Endothelial cell of umbilical vein (primary cell): ENCODE data around the gene AKAP13. TPM values are rescaled to one million over a fixed set of nuclear protein-coding genes. Genes with fewer than 3 reads are reported as not detected.

Experiments
- BruUV-seq: library from RNA; stranded (reverse); fragments of 400-500 nt; replicated peaks from 2 replicates; lab custom pipeline; 2021; lab: Mats Ljungman, UMichigan
- CTCF ChIA-PET: fragments of 300-600, 350-600 bp; sonication (Branson Sonifier 250); formaldehyde crosslinking; loops from one replicate; lab custom pipeline; 2021; ENCODE audit warnings: antibody characterized with exemption, inconsistent platforms; lab: Charles Lee
- POLR2A ChIA-PET: fragments of 300-600, 350-600 bp; sonication (Branson Sonifier 250); formaldehyde crosslinking; loops from one replicate; lab custom pipeline; 2021; ENCODE audit warnings: antibody characterized with exemption, inconsistent platforms; lab: Charles Lee
- DNase-seq: peaks from one replicate; pipeline ENCODE4 v3.0.0-alpha.2; 2011; ENCODE audit warnings: low read depth, low spot score
- FAIRE-seq: peaks from 2 replicates; lab custom pipeline; 2011; peaks lifted over from hg19 to GRCh38; lab: Jason Lieb, UNC
- H2AFZ ChIP-seq: 2 replicates; pipeline ENCODE4 v1.6.0; 2012; ENCODE audit warnings: low read depth, low read length, control low read depth, inconsistent platforms
- H3K27ac ChIP-seq: 2 replicates; pipeline ENCODE4 v1.5.1; 2011; ENCODE audit warnings: low read depth, mild to moderate bottlenecking, control low read depth, low read length, moderate library complexity; ENCODE audit not compliant: insufficient read depth
- H3K27me3 ChIP-seq, 2 experiments: 2 replicates each; pipeline versions ENCODE4 v1.6.0 to v1.6.1; 2011; ENCODE audit warnings: low read length in 2 of 2, mixed read lengths in 1 of 2; ENCODE audit not compliant: control insufficient read depth in 2 of 2, insufficient read depth in 2 of 2
- H3K36me3 ChIP-seq, 2 experiments: 2 replicates in 1 of 2; 3 replicates in 1 of 2; pipeline ENCODE4 v1.5.1; 2011; ENCODE audit warnings: low read length in 2 of 2, mild to moderate bottlenecking in 1 of 2, moderate library complexity in 1 of 2; ENCODE audit not compliant: control insufficient read depth in 2 of 2, insufficient read depth in 2 of 2; ENCODE audit errors: extremely low read depth in 1 of 2
- H3K4me1 ChIP-seq: 3 replicates; pipeline ENCODE4 v1.5.1; 2011; ENCODE audit warnings: mild to moderate bottlenecking, low read length; ENCODE audit not compliant: control insufficient read depth, insufficient read depth; ENCODE audit errors: extremely low read depth
- H3K4me2 ChIP-seq: 2 replicates; pipeline ENCODE4 v1.6.1; 2011; ENCODE audit warnings: low read length, control low read depth, mixed read lengths; ENCODE audit not compliant: insufficient read depth
- H3K4me3 ChIP-seq, 3 experiments: fragments of 200-600 bp in 1 of 3; sonication (generic), shearing (Covaris generic) in 1 of 3; replicated peaks in 1 of 3; 2 replicates each; pipeline ENCODE4 v1.5.1; 2011 to 2016; ENCODE audit warnings: control low read depth in 3 of 3, low read length in 3 of 3, mild to moderate bottlenecking in 2 of 3, inconsistent platforms in 1 of 3, low read depth in 1 of 3, moderate library complexity in 1 of 3; ENCODE audit not compliant: insufficient read depth in 1 of 3
- H3K79me2 ChIP-seq: 2 replicates; pipeline ENCODE4 v1.6.0; 2012; ENCODE audit warnings: low read length, inconsistent platforms; ENCODE audit not compliant: control insufficient read depth, insufficient read depth
- H3K9ac ChIP-seq: replicated peaks from 2 replicates; pipeline ENCODE3; 2011; ENCODE audit warnings: low read length, control low read depth; ENCODE audit not compliant: insufficient read depth; ENCODE audit errors: extremely low read depth
- H3K9me1 ChIP-seq: replicated peaks from 3 replicates; pipeline ENCODE4 v1.6.0; 2011; ENCODE audit warnings: mild to moderate bottlenecking, low read length; ENCODE audit not compliant: control insufficient read depth, insufficient read depth; ENCODE audit errors: extremely low read depth
- H3K9me3 ChIP-seq: replicated peaks from 2 replicates; pipeline ENCODE4 v1.5.1; 2012; ENCODE audit warnings: low read length, inconsistent platforms; ENCODE audit not compliant: control insufficient read depth, insufficient read depth
- H4K20me1 ChIP-seq: replicated peaks from 2 replicates; pipeline ENCODE3; 2011; ENCODE audit warnings: mild to moderate bottlenecking, low read length; ENCODE audit not compliant: control insufficient read depth, insufficient read depth; ENCODE audit errors: extremely low read depth
- CTCF ChIP-seq, 2 donors: IDR thresholded peaks; 1 replicate in 1 of 2; 2 replicates in 1 of 2; pipeline ENCODE4 v1.5.1; 2011; ENCODE audit warnings: low read length in 2 of 2, mild to moderate bottlenecking in 2 of 2, moderate library complexity in 2 of 2, control low read depth in 1 of 2, inconsistent platforms in 1 of 2, low read depth in 1 of 2; ENCODE audit not compliant: insufficient read depth in 1 of 2; ENCODE audit errors: extremely low read depth in 1 of 2
- POLR2A ChIP-seq: IDR thresholded peaks from 2 replicates; pipeline ENCODE4 v1.6.1; 2012; ENCODE audit warnings: low read depth, mild to moderate bottlenecking, control low read depth, low read length
- dilution Hi-C: fragments of 300-500 bp; cut with MboI; formaldehyde crosslinking; loops from one replicate; pipeline ENCODE4 v1.15.0; 2019; ENCODE audit warnings: low sequenced_read_pairs; ENCODE audit not compliant: extremely low pct_ligation_motif_present
- intact Hi-C: fragments of 100-400 bp; cut with micrococcal nuclease; formaldehyde crosslinking; loops from one replicate; pipeline ENCODE4 v1.10.0; 2022
- polyA plus RNA-seq, 4 experiments: library from polyadenylated mRNA; depleted of rRNA in 3 of 4; stranded (reverse) in 3 of 4; unstranded in 1 of 4; fragments of >200 nt; gene quantifications; 2 replicates each; pipeline versions ENCODE4 v1.2.1 to v1.2.3, GENCODE V29; 2011 to 2012; ENCODE audit warnings: missing spikeins in 1 of 4
- total RNA-seq: library from RNA; stranded (reverse); gene quantifications from 2 replicates; pipeline ENCODE4 v1.2.3, GENCODE V29; 2021

AKAP13 gene
- total and polyA plus RNA-seq, 2 donors (not counting 3 experiments of a cell fraction or from before 2014, with no cell fraction given), result 22.8 to 87.8 TPM

DNA sequence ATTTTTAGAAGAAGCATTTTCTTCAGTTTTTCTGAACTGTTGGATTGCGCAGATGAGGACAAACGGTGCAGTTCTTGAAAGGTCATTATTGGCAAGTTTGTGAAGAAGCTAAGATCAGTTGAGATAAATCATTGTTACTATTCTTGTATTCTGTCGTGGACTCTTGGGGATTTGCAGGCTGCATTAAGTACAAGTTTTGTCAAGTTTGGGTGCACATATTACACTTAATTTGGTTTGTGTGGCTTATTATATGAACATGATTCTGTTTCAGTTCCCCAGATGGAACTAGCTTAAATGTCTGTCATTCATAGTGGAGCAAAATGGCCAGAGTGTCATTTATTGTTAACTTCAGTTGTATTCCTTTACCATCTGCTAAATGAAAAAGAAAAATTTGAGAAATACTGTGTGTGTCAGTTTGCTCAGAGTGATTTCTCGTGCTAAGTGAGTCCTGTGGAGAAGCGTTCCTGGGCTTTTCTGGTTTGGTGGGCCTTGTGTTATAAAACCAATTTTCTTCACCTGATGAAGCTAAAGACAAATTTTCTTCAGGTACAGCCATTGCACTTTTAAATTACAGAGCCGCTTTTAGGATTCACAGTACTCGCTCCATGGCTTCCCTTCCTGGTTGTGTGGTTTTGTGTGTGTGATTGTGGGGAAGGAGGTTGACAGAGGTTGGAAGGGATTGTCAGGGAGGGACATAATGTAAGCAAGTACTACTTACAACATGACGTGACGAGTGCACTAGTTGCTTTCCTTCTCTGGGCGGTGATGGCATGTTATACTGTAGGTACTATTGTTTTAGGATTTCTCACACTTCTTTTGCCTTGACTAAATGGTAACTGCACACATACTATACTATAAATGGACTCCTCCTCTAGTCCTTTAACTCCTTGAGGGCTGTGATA is 1.7 kb downstream of the AKAP13 start:
- H3K4me2 ChIP-seq, result peak overlapping the region; percentile 88
- CTCF ChIA-PET, result interaction anchor here (0.7 to 2.6 kb wide), 4 partner anchors 8 to 57 kb away, joined by 3 to 24 read pairs (median 4); no protein-coding TSS in a partner anchor
- intact Hi-C loops, result loop anchor here (2.0 kb wide), 1 partner anchor 97 kb away; no protein-coding TSS in a partner anchor

More for the DNA sequence above, 1.7 kb downstream of the AKAP13 start:
- no peak for TF ChIP-seq CTCF (IDR thresholded peaks at IDR 0.05; ENCODE audit: extremely low read depth in 1 of 2, insufficient read depth in 1 of 2, low read depth in 1 of 2, low read length in 2 of 2)
- no peak for TF ChIP-seq POLR2A
- Histone ChIP-seq H3K79me2 (peaks cover 47% of the 10 kb centered on the region), H3K27ac (no peak overlapping the region), H3K36me3 (no peaks in the 10 kb centered on the region), H2AFZ (no peak overlapping the region), H3K9me3 (no peaks in the 10 kb centered on the region), H3K4me1 (peaks cover 8% of the 10 kb centered on the region), H3K9ac (peak overlapping the region; percentile 77), H3K4me3 (peak overlapping the region; percentile 57 to 79 (median 78)), H4K20me1 (no peaks in the 10 kb centered on the region), H3K27me3 (no peaks in the 10 kb centered on the region), H3K9me1 (no peaks in the 10 kb centered on the region)
- DNase-seq (peak; percentile 15), FAIRE-seq (peak; percentile 42)
- TSS peak; percentile 29 for BruUV-seq
- POLR2A ChIA-PET, result interaction anchor here (2.2 kb wide), 1 partner anchor 64 kb away, joined by 6 read pairs; no protein-coding TSS in a partner anchor
- dilution Hi-C loops, result no loop called here
